ENCODE measurements around the gene ANKRD7.

DNA sequence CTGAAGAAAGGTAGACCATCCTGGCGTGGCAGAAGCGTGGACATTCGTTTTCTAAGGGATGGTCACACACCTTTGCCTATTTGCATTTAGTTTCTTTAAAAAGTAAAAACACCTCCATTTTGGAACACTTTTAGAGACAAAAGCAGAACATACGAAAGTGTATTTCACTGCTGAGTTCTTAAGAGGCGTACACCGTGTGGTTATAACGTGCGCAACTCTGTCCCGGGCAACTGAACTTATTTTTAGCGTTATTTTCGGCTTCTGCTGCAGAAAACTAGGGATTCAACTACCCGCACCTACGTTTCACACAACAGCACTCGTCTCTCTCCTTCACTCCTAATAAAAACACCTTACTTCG, 41.1 kb upstream of the ANKRD7 start:
- no peak for TF ChIP-seq POLR2AphosphoS5 (IDR thresholded peaks at IDR 0.05)
- TF ChIP-seq, protein P1, sequence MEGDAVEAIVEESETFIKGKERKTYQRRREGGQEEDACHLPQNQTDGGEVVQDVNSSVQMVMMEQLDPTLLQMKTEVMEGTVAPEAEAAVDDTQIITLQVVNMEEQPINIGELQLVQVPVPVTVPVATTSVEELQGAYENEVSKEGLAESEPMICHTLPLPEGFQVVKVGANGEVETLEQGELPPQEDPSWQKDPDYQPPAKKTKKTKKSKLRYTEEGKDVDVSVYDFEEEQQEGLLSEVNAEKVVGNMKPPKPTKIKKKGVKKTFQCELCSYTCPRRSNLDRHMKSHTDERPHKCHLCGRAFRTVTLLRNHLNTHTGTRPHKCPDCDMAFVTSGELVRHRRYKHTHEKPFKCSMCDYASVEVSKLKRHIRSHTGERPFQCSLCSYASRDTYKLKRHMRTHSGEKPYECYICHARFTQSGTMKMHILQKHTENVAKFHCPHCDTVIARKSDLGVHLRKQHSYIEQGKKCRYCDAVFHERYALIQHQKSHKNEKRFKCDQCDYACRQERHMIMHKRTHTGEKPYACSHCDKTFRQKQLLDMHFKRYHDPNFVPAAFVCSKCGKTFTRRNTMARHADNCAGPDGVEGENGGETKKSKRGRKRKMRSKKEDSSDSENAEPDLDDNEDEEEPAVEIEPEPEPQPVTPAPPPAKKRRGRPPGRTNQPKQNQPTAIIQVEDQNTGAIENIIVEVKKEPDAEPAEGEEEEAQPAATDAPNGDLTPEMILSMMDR (IDR thresholded peaks at IDR 0.05): no peak
- TF ChIP-seq POLR2A (IDR thresholded peaks at IDR 0.05): no peak

Measured in breast epithelium (tissue), 3 donors.